ENCODE data around the gene FOS. TPM values are rescaled to one million over a fixed set of nuclear protein-coding genes. Genes with fewer than 3 reads are reported as not detected.
A peak's percentile ranks its signal among the peaks of the same experiment; 100 is the strongest.

FOS gene
- total and polyA plus RNA-seq, 2 experiments from 2014 or later = 47.3 to 54.8 TPM

DNA sequence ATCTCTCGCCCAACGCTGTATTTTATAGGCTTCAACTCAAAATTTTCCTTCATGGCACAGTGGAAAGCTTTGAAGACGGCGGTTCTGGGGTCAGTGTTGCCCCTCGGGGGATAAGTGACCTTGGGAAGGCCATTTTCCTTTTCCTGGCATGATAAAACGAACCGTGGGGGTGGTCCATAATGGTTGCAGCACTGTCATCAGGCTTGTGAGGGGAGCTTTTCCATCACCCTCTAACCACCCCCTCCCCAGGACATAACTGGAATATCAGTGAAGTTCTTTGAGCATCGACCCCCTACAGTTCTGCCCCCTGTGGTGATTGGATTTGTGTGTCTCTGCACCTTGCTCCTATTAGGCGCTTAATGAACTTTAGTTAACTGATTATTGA lies 16.0 kb downstream of the FOS start (continued):
- TF ChIP-seq NANOG (IDR thresholded peaks at IDR 0.05; ENCODE audit: borderline replicate concordance) (no peak), EZH2 (IDR thresholded peaks at IDR 0.05; ENCODE audit: low read depth, unreplicated experiment) (no peak), JUNB (IDR thresholded peaks at IDR 0.05; ENCODE audit: unreplicated experiment) (no peak)
- TF ChIP-seq, protein P1, sequence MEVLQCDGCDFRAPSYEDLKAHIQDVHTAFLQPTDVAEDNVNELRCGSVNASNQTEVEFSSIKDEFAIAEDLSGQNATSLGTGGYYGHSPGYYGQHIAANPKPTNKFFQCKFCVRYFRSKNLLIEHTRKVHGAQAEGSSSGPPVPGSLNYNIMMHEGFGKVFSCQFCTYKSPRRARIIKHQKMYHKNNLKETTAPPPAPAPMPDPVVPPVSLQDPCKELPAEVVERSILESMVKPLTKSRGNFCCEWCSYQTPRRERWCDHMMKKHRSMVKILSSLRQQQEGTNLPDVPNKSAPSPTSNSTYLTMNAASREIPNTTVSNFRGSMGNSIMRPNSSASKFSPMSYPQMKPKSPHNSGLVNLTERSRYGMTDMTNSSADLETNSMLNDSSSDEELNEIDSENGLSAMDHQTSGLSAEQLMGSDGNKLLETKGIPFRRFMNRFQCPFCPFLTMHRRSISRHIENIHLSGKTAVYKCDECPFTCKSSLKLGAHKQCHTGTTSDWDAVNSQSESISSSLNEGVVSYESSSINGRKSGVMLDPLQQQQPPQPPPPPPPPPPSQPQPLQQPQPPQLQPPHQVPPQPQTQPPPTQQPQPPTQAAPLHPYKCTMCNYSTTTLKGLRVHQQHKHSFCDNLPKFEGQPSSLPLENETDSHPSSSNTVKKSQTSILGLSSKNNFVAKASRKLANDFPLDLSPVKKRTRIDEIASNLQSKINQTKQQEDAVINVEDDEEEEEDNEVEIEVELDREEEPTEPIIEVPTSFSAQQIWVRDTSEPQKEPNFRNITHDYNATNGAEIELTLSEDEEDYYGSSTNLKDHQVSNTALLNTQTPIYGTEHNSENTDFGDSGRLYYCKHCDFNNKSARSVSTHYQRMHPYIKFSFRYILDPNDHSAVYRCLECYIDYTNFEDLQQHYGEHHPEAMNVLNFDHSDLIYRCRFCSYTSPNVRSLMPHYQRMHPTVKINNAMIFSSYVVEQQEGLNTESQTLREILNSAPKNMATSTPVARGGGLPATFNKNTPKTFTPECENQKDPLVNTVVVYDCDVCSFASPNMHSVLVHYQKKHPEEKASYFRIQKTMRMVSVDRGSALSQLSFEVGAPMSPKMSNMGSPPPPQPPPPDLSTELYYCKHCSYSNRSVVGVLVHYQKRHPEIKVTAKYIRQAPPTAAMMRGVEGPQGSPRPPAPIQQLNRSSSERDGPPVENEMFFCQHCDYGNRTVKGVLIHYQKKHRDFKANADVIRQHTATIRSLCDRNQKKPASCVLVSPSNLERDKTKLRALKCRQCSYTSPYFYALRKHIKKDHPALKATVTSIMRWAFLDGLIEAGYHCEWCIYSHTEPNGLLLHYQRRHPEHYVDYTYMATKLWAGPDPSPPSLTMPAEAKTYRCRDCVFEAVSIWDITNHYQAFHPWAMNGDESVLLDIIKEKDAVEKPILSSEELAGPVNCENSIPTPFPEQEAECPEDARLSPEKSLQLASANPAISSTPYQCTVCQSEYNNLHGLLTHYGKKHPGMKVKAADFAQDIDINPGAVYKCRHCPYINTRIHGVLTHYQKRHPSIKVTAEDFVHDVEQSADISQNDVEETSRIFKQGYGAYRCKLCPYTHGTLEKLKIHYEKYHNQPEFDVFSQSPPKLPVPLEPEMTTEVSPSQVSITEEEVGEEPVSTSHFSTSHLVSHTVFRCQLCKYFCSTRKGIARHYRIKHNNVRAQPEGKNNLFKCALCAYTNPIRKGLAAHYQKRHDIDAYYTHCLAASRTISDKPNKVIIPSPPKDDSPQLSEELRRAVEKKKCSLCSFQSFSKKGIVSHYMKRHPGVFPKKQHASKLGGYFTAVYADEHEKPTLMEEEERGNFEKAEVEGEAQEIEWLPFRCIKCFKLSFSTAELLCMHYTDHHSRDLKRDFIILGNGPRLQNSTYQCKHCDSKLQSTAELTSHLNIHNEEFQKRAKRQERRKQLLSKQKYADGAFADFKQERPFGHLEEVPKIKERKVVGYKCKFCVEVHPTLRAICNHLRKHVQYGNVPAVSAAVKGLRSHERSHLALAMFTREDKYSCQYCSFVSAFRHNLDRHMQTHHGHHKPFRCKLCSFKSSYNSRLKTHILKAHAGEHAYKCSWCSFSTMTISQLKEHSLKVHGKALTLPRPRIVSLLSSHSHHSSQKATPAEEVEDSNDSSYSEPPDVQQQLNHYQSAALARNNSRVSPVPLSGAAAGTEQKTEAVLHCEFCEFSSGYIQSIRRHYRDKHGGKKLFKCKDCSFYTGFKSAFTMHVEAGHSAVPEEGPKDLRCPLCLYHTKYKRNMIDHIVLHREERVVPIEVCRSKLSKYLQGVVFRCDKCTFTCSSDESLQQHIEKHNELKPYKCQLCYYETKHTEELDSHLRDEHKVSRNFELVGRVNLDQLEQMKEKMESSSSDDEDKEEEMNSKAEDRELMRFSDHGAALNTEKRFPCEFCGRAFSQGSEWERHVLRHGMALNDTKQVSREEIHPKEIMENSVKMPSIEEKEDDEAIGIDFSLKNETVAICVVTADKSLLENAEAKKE (CRISPR knock-in tag; IDR thresholded peaks at IDR 0.05) = no peak
- TF ChIP-seq, protein P2, sequence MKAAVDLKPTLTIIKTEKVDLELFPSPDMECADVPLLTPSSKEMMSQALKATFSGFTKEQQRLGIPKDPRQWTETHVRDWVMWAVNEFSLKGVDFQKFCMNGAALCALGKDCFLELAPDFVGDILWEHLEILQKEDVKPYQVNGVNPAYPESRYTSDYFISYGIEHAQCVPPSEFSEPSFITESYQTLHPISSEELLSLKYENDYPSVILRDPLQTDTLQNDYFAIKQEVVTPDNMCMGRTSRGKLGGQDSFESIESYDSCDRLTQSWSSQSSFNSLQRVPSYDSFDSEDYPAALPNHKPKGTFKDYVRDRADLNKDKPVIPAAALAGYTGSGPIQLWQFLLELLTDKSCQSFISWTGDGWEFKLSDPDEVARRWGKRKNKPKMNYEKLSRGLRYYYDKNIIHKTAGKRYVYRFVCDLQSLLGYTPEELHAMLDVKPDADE (IDR thresholded peaks at IDR 0.05) = no peak

DNA sequence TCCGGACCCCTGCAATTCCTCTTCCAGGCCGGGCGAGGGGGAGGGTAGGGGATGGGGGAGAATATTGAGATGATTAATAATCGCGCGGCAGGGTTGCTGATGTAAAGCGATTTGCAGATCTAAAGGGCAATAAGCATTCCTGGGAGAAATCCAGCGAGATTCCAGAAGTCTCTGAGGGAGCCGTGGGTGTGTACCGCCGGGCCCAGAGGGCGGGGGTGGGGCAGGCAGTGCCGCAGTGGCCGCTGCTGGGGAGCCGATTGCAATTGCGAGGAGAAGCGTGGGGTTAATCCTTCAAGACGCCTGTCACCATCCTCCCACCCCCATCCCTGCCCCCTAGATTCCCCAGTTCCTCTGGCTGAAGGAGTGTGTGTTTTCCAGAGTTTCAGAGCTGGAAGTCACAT lies 16.4 kb downstream of the FOS start:
- Histone ChIP-seq H3K4me2 (peak overlapping the region; percentile 93), H4K20me1 (replicated peaks; ENCODE audit: insufficient read depth) (no peaks in the 10 kb centered on the region), H3K79me2 (replicated peaks; ENCODE audit: insufficient read depth) (no peaks in the 10 kb centered on the region), H3K9me2 (ENCODE audit: insufficient read depth) (no peaks in the 10 kb centered on the region), H2AFZ (no peak overlapping the region; the same call in 1 of the 2 replicates), H3K27ac (ENCODE audit: low read depth) (peak overlapping the region; percentile 99), H3K36me3 (ENCODE audit: insufficient read depth) (no peaks in the 10 kb centered on the region), H3K4me3 (peak overlapping the region; percentile 90), H3K4me1 (ENCODE audit: insufficient read depth) (peaks cover 17% of the 10 kb centered on the region), H3K27me3 (ENCODE audit: insufficient read depth) (no peaks in the 10 kb centered on the region), H3F3A (replicated peaks; ENCODE audit: low read depth) (peaks cover 5% of the 10 kb centered on the region; the same call in 1 of the 2 replicates)
- peak; percentile 21 for ATAC-seq
- no peaks in the 10 kb centered on the region for H3K36me3 Mint-ChIP-seq (ENCODE audit: low read depth)
- H3K4me3 Mint-ChIP-seq = peak overlapping the region; percentile 86
- H3K27ac Mint-ChIP-seq = peak overlapping the region; percentile 99
- peaks cover 11% of the 10 kb centered on the region for H3K27me3 Mint-ChIP-seq (ENCODE audit: insufficient read depth, low read depth, poor library complexity)
- no peaks in the 10 kb centered on the region for H3K9me3 Mint-ChIP-seq
- DNase-seq (ENCODE audit: low spot score) = peak; percentile 68
- H3K4me1 Mint-ChIP-seq = peaks cover 14% of the 10 kb centered on the region
- TF ChIP-seq POLR2AphosphoS5 (IDR thresholded peaks at IDR 0.05; ENCODE audit: low read depth) = no peak
- TF ChIP-seq, protein P2 (IDR thresholded peaks at IDR 0.05) = no peak
- TF ChIP-seq, protein P1 (CRISPR knock-in tag; IDR thresholded peaks at IDR 0.05) = no peak
- no peak for TF ChIP-seq CREB1 (CRISPR knock-in tag; IDR thresholded peaks at IDR 0.05; ENCODE audit: low read depth)

All from GM23338 (cell line).